Right lung (tissue), 10 donors: Measurements from ENCODE around the gene TRAPPC13. TPM values are rescaled to one million over a fixed set of nuclear protein-coding genes. Genes with fewer than 3 reads are reported as not detected.
"Not testable (repeated sequence)": the region's sequence is repeated elsewhere in the genome, so short reads cannot be mapped to it uniquely, and the experiment has no call there.

Experiments used
- DNase-seq, 2 donors: peaks; one replicate each; pipeline ENCODE4 v3.0.0-alpha.2; 2013
- long read RNA-seq, 8 donors: transcript quantifications; one replicate each; lab custom pipeline, GENCODE V29; 2026
- polyA plus RNA-seq, 5 donors: library from polyadenylated mRNA; unstranded; fragments of 120-200 nt; gene quantifications; one replicate each; pipeline versions ENCODE4 v1.2.1 to v1.2.3, GENCODE V29; 2013; ENCODE audit warnings: inconsistent platforms in 1 of 5, low replicate concordance in 1 of 5; ENCODE audit not compliant: insufficient read length in 5 of 5, insufficient read depth in 1 of 5

The TRAPPC13 gene, protein sequence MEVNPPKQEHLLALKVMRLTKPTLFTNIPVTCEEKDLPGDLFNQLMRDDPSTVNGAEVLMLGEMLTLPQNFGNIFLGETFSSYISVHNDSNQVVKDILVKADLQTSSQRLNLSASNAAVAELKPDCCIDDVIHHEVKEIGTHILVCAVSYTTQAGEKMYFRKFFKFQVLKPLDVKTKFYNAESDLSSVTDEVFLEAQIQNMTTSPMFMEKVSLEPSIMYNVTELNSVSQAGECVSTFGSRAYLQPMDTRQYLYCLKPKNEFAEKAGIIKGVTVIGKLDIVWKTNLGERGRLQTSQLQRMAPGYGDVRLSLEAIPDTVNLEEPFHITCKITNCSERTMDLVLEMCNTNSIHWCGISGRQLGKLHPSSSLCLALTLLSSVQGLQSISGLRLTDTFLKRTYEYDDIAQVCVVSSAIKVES
- 10 to 100 TPM; 27.2 to 39.2 (median 36.6) TPM for polyA plus RNA-seq
- long read RNA-seq, donor 1, partial matches to known transcripts: 0 of 6 reads
- long read RNA-seq, donor 1, other reads (novel, unspliced or antisense): 0 of 6 reads
- long read RNA-seq, donor 2, partial matches to known transcripts: 0 of 7 reads
- long read RNA-seq, donor 2, other reads (novel, unspliced or antisense): 0 of 7 reads
- long read RNA-seq, donor 3, partial matches to known transcripts: 0 of 6 reads
- long read RNA-seq, donor 3, other reads (novel, unspliced or antisense): 0 of 6 reads
- long read RNA-seq, donor 4, partial matches to known transcripts: 0 of 3 reads
- long read RNA-seq, donor 4, other reads (novel, unspliced or antisense): 0 of 3 reads
- long read RNA-seq, donor 5, partial matches to known transcripts: 0 of 7 reads
- long read RNA-seq, donor 5, other reads (novel, unspliced or antisense): 0 of 7 reads
- long read RNA-seq, donor 6, partial matches to known transcripts: 40 of 48 reads
- long read RNA-seq, donor 6, other reads (novel, unspliced or antisense): 0 of 48 reads
- long read RNA-seq, donor 7, partial matches to known transcripts: 0 of 5 reads
- long read RNA-seq, donor 7, other reads (novel, unspliced or antisense): 0 of 5 reads
- long read RNA-seq, donor 8, partial matches to known transcripts: 0 of 5 reads
- long read RNA-seq, donor 8, other reads (novel, unspliced or antisense): 0 of 5 reads

DNA sequence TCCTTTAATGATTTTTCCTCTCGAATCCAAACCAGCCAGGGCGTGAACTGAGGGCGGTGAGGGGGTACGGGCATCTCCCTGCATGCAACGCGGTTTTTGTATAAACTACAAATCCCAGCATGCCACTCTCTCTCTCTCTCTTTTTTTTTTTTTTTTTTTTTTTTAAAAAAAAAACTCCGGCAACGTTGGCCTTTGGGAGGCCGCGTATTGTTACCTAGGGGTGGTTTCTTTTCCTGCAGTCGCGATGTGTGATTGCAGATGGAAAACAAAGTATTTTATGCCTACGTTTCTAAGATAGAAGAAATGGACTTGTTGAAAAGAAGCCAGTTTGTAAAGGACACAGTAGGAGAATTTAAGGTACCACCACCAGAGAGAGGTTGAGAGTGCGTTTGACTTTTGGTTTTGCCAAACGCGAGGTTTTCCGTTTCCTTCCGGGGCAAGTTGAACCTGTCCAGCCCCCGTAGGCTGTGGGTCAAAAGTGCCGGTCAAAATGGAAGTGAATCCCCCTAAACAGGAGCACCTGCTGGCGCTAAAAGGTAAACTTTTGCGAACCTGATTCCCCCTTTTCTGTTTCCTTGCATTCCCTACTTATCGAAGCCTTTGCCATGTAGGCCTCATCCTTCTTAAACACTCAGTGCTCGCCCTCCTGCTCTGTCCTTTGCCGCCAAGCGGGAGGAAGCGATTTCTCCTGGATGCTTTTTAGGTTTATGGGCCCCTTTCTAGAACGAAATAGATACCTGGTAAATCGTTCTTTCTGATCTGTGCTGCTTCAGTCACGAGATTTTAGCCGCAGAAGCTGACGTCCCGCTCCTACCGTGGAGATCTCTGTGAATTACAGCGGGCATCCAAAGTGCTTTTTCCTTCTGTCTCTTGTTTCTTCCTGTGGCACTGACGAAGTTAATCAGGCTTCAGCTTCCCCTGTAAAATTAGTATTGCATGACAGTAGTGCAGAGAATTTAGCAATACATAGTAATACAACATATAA, at the start of gene TRAPPC13, which contains the start of gene SHLD3:
TSS of gene TRAPPC13 (plus strand) at position 457 of the 985 bp plus-strand sequence. CDS start at position 491, 34 bp downstream.
TSS of gene SHLD3 (plus strand) at position 457 of the 985 bp plus-strand sequence. CDS start 4,561 bp downstream, outside the sequence.
- peak; percentile 88 to 92 for DNase-seq

DNA sequence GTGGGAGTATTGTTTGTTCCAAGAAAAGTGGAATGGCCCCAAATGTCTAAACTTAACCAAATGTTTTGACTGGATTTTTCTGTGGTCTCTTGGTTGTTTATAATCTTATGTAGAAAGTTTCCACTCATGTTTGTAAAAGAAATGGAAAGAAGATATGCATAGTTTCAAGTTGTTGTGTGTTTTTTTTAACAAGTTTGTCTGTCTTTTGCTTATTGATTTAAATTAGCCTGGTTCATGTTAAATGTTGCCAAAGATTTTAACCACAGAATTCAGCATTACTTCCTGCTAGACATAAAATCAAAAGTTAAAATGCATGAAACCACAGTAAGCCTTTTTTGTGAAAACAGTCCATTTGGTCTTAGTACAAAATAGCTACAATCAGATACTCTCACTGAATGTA, 47.7 kb upstream of the TRAPPC13 start:
- no peak for DNase-seq

DNA sequence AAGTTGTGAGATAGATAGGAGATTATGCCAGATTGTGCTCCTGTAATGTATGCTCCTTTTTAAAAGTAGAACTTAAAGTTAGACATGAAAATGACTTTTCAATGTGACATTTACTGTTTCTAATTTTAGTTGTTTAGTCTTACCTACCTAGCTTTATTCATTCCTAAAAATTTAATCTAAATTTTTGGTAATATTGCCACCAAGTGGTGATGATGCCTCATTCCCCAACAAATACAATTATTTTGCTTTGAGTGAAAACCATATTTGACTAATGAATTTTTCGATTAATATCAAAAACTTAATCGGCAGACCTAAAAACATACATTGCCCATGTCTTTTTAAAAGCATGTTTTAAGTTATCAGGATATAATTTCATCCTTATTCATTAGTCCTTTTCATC, 36.1 kb upstream of the TRAPPC13 start:
- DNase-seq: no peak

DNA sequence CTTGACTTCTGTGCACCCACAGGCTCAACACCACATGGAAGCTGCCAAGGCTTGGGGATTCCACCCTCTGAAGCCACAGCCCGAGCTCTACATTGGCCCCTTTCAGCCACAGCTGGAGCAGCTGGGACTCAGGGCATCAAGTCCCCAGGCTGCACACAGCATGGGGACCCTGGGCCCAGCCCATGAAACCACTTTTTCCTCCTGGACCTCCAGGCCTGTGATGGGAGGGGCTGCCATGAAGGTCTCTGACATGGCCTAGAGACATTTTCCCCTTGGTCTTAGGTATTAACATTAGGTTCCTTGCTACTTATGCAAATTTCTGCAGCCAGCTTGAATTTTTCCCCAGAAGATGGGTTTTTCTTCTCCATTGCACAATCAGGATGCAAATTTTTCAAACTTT, 23.1 kb upstream of the TRAPPC13 start:
- not testable (repeated sequence) for DNase-seq

DNA sequence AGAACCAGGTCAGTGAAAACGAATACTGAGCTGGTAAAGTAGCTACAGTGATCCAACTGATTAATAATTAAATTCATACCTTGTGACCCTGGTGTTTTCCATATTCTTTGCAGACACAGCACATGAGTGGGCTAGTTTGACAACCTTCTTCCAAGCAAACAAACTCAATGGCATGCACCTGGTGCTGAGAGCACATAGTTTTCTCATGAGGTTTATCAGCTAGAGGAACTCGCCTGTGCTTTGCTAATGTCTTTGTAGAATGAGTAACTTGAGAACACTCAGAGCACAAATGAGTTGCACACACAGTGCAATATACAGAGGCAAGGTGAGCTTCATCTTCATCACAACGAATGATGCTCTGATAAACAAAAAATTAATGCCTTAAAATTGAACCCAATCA, 13.3 kb upstream of the TRAPPC13 start:
- peak; percentile 35 to 43 for DNase-seq

DNA sequence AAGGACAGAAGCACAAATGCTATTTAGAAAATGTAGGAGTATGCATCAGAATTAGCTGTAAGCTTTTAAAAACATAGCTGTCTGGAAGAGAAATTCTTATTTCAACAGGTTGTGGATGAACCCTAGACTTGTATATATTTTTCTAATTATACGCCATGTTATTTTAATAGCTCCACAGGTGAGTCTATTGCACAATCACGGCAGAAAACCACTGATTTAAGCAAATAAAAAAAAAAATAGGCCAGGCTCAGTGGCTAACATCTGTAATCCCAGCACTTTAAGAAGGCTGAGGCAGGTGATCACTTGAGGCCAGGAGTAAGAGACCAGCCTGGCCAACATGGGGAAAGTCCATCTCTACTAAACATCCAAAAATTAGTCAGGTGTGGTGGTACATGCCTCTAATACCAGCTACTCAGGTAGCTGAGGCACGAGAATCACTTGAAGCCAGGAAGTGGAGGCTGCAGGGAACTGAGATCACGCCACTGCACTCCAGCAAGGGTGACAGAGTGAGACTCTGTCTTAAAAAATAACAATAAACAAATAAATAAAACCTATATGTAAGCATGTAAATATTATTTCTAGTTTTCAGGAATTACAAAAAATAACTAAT, 12.4 kb upstream of the TRAPPC13 start:
- DNase-seq: no peak

DNA sequence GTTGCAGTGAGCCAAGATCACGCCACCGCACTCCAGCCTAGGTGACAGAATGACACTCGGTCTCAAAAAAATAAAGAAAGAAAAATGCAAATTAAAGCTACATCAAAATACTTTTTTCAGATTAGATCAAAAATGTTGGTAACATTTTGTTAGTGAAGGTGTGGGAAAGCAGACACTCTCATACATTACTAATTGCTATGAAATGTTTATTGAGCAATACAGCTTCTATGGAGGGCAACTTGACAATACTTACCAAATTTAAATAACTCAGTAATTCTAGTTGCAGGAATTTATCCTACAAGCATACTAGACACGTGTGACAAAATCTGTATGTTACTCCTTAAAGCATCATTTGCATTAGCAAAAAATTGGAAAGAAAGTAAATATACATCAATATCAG, 4.8 kb upstream of the TRAPPC13 start:
- DNase-seq: no peak

DNA sequence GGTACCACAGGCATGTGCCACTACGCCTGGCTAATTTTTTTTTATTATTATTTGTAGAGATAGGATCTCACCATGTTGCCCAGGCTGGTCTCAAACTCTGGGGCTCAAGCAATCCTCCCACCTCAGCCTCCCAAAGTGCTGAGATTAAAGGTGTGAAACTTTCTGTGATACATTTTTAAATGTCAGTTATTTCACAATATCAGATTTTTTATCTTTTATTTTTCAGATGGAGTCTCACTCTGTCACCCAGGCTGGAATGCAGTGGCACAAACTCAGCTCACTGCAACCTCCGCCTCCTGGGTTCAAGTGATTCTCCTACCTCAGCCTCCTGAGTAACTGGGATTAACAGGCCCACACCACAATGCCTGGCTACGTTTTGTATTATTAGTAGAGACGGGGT, 2.9 kb upstream of the TRAPPC13 start:
- not testable (repeated sequence) for DNase-seq

DNA sequence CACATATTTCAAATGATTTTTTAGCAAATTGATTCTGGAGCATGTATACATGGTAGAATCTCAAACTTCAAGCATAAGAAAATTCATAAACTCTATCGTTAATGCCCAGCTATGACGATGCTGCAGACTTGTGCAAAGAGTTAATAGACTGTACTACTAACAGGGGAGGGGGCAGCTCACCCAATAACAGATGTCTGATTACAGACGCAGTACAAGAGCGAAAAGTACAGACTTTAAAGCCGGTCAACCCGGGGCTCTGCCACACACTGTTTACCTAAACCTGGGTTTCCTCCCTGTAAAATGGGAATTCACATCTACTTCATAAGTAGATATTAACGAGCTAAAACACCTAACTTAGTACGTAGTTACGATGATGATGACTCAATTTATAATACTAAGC, 1.3 kb upstream of the TRAPPC13 start:
- no peak for DNase-seq

DNA sequence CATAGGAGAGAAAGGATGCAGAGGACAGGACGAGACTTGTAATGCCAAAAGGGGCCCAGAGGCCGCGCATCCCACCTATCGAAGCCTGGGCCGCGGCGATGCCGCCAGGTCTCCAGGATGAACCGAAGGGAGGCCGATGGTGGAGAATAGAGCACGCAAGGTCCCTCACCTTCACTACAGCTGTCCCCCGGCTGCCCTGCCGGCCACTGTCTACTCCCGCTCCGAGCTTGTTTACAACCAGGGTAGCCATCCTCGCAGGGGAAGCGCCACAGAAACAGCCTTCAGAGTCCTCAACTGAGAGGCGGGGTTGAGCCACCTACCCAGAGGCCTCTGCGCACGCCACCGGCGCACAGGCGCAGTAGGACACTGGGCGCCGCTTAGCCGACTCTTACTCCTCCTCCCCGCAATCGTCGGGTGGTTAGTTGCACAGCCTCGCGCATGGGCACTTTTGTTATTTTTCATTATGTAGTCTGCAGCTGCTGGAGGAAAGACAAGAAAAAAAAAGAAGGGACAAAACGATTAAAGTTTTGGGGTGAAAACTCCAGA, 729 bp upstream of the TRAPPC13 start, which contains the start of gene TRIM23:
TSS of gene TRIM23 (minus strand) at position 309 of the 546 bp plus-strand sequence. CDS start at position 250, 59 bp downstream.
- peak in 1 of 2 donors; percentile 93 for DNase-seq

DNA sequence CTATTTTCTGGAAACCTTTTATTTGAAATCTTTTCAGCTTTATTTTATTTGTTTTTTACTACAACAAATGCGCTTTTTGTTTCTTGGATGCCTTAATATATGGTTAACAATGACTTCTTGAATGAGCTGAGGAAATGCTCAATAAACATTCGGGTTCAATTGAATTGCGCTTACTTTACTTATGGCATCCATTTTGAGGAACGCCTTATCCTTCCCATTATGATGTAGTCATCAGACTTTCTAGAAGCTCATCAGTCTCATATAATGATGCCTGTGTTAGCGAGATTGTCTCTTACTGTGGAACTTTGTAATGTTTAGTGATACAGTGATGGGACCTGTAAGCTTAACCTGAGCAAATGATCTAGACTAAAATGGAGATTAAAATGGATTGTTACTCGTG, 916 bp downstream of the TRAPPC13 start:
- no peak for DNase-seq

DNA sequence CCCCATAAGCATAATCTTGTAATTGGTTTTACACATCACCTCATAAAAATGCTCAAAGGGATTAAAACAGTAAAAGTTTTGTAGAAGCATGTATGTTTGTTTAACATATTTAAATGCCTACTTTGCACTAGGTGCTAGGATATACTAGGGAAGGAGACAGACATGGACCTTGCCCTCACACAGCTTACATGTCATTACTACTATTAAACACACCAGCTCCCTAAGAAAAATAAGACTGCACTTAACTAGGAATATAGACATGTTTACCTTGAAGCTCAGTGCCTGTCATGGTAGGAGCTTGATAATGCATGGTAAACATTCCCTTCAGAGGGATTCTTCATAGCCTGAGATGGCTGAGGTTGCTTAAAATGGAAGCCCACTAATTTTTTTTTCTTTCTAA, 6.2 kb downstream of the TRAPPC13 start:
- no peak for DNase-seq

DNA sequence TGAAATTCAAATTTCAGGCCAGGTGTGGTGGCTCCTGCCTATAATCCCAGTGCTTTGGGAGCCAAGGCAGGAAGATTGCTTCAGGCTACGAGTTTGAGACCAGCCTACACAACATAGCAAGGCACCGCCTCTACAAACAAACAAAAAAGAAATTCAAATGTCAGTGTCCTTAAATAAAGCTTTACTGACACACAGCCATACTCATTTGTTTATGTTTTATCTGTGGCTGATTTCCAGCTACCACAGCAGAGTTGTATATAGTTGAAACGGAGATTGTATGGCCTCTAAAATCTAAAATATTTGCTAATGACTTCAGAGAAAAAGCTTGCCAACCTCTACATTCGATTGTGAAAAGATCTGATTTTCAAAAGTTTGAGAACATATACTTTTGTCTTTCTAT, 15.4 kb downstream of the TRAPPC13 start:
- no peak for DNase-seq

DNA sequence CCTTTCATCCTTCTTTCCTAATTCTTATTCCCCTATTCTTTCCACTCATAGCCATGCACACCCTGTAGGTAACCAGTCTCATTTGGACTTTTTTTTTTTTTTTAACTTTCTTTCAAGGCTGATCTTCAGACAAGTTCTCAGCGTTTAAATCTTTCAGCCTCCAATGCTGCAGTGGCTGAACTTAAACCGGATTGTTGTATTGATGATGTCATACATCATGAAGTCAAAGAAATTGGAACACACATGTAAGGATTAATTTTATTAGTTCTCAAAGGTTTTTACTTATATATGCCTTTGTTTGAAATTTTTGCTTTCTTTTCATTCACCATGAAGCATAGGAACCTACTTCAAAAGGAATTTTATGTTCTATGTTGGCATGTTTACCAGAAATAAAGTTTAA, 22.1 kb downstream of the TRAPPC13 start:
- DNase-seq: no peak

DNA sequence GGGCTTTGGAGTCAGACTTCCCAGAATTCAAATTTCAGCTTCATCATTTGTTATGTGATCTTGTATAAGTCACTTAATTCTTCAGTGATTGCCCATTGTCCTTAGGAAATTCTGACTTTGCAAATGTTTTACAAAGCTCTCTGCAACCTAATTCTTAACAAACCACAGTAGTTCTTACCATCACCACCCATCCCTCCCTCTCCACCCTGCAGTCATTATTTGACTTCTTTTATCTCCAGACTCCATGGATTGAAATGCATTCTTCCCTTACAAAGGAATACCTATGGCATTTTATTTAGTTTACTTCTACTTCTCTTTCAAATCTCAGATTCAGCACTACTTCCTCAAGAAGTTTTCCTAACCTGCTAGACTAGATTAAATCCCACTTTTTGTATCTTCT, 23.1 kb downstream of the TRAPPC13 start:
- no peak for DNase-seq

DNA sequence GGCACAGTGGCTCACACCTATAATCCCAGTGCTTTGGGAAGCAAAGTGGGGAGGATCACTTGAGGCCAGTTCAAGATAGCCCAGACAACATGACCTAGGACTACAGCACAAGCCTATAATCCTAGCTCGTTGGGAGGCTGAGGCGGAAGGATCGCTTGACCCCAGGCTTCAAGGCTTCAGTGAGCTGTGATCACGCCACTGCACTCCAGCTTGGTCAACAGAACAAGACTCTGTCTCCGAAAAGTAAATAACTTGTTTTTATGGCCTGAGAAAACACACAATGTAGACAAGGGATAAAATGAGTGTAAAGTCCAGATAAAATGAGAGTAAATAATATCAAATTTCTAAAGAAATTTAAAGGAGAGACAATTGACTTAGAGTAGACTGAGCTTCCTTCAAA, 26.3 kb downstream of the TRAPPC13 start:
- no peak for DNase-seq

DNA sequence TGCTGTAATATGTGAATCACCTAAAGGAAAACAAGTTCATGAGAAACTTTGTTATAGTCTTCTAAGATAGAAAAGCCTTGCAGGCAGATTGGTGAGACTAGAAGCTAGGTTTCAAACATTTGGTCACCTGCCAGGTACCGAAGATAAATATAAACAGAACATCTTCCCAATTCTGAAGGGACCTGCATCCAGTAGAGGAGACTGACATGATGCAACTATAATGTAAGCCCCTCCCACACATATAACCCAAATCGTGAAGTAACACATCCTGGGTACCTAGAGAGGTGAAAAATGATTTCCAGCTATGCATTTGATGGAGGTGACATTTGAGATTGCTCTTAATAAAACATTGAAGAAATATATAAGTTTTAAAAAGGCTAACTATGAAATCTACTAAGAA, 29.9 kb downstream of the TRAPPC13 start:
- DNase-seq: no peak

DNA sequence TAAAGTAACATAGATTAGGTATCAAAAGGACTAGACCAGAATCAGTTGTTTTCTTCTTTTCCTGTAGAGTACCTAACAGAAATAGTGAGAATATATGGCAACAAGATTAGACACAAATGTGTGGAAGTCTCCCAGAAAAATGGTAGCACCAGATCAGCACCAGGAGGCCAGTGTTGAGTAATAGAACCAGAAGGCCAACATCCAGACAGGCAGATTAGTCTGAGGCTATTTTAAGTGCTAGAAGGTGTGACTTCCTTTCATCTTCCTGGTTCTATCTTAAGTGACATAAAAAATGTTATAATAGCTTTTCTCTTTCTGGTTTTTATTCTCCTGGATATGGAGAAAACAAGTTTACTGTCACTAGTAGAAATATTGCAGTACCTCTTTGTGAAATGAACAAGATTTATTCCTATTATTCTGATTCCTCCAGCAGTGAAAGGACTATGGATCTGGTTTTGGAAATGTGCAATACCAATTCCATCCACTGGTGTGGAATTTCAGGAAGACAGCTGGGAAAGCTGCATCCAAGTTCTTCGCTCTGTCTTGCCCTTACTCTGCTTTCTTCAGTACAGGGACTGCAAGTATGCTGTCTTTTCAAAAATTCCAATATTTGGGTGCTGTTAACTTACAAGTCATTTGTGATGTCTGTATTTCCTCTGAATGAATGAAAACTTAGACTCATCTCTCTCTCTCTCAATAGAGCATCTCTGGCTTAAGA, 39.1 kb downstream of the TRAPPC13 start:
- DNase-seq: no peak

DNA sequence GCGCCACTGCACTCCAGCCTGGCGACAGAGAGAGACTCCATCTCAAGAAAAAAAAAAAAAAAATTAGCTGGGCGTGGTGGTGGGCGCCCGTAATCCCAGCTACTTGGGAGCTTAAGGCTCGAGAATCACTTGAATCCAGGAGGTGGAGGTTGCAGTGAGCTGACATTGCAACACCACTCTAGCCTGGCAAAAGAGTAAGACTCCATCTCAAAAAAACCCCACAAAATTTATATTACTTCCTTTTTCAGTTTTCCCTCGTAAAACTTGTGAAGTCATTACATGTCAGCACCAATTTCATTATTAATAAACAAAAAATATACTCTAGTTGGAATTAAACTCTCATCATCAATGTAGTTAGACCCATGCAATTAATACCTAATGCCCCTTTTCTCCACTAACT, 43.9 kb downstream of the TRAPPC13 start:
- no peak for DNase-seq
